CD4-positive, alpha-beta T cell (primary cell): Measurements from ENCODE around the gene PCDH9. TPM values are rescaled to one million over a fixed set of nuclear protein-coding genes. Genes with fewer than 3 reads are reported as not detected.

Source experiments
- ATAC-seq: fragments of 200-7000 bp; cut with Tn5 transposase; one replicate; pipeline ENCODE4 v1.10.0; 2022; ENCODE audit warnings: mild to moderate bottlenecking; ENCODE audit not compliant: poor library complexity
- CTCF ChIA-PET: fragments of 350-600 bp; sonication (Branson Sonifier 250); formaldehyde crosslinking; loops from one replicate; lab custom pipeline; 2021; ENCODE audit warnings: antibody characterized with exemption, inconsistent platforms; lab: Charles Lee
- POLR2A ChIA-PET: fragments of 350-600 bp; sonication (Branson Sonifier 250); formaldehyde crosslinking; loops from one replicate; lab custom pipeline; 2021; ENCODE audit warnings: antibody characterized with exemption, inconsistent platforms; lab: Charles Lee
- DNase-seq, 14 experiments: peaks; one replicate each; pipeline ENCODE4 v3.0.0-alpha.2; 2013 to 2020; ENCODE audit warnings: mixed read lengths in 2 of 14
- H3K27ac ChIP-seq, 2 donors: one replicate each; pipeline versions ENCODE4 v1.5.1 to v1.7.0; 2013; ENCODE audit warnings: low read length in 2 of 2, low read depth in 1 of 2, mild to moderate bottlenecking in 1 of 2
- H3K27me3 ChIP-seq, 2 experiments: 1 replicate in 1 of 2; 2 replicates in 1 of 2; pipeline versions ENCODE4 v1.6.1 to v1.7.0; 2013; ENCODE audit warnings: low read length in 2 of 2, control low read depth in 1 of 2, mild to moderate bottlenecking in 1 of 2, moderate library complexity in 1 of 2; ENCODE audit not compliant: insufficient read depth in 2 of 2, control insufficient read depth in 1 of 2
- H3K36me3 ChIP-seq: one replicate; pipeline ENCODE4 v1.6.1; 2013; ENCODE audit warnings: low read length, control low read depth; ENCODE audit not compliant: insufficient read depth
- H3K4me1 ChIP-seq: one replicate; pipeline ENCODE4 v1.6.1; 2013; ENCODE audit warnings: low read length, control low read depth; ENCODE audit not compliant: insufficient read depth
- H3K4me3 ChIP-seq: one replicate; pipeline ENCODE4 v1.5.1; 2013; ENCODE audit warnings: mild to moderate bottlenecking, low read length, moderate library complexity
- H3K9me3 ChIP-seq, 2 experiments: 1 replicate in 1 of 2; 2 replicates in 1 of 2; pipeline versions ENCODE4 v1.6.1 to v1.7.0; 2013; ENCODE audit warnings: low read length in 2 of 2, mild to moderate bottlenecking in 2 of 2, control low read depth in 1 of 2, moderate library complexity in 1 of 2; ENCODE audit not compliant: control insufficient read depth in 1 of 2, insufficient read depth in 1 of 2
- H3K27ac Mint-ChIP-seq: one replicate; pipeline ENCODE4 v1.8.0; 2020; ENCODE audit warnings: mixed read lengths
- H3K27me3 Mint-ChIP-seq: one replicate; pipeline ENCODE4 v1.8.0; 2021; ENCODE audit warnings: mixed read lengths
- H3K36me3 Mint-ChIP-seq: one replicate; pipeline ENCODE4 v1.8.0; 2021; ENCODE audit warnings: low read depth, mixed read lengths
- H3K4me1 Mint-ChIP-seq: one replicate; pipeline ENCODE4 v1.8.0; 2021; ENCODE audit warnings: low read depth, mixed read lengths
- H3K4me3 Mint-ChIP-seq: one replicate; pipeline ENCODE4 v1.8.0; 2020; ENCODE audit warnings: mild to moderate bottlenecking, mixed read lengths
- H3K9me3 Mint-ChIP-seq: one replicate; pipeline ENCODE4 v1.8.0; 2020; ENCODE audit warnings: mixed read lengths
- CTCF ChIP-seq: fragments of 200-600 bp; IDR thresholded peaks from one replicate; pipeline ENCODE4 v1.8.0; 2022; ENCODE audit warnings: antibody characterized with exemption, mild to moderate bottlenecking
- intact Hi-C, 2 experiments: fragments of 100-400 bp; cut with DNase I in 1 of 2; cut with micrococcal nuclease in 1 of 2; formaldehyde crosslinking; loops; one replicate each; pipeline versions ENCODE4 v1.15.1 to v1.9.0; 2023 to 2025; cut with DNase I, micrococcal nuclease
- total RNA-seq, 174 experiments: library from RNA in 2 of 174; stranded (reverse) in 2 of 174; gene quantifications; one replicate each; pipeline ENCODE4 v1.2.3 and lab custom pipeline; 2021 to 2026

The PCDH9 gene
- total RNA-seq, 2 experiments from 2014 or later, result 0.08 to 0.19 TPM

- no peaks in the 10 kb centered on the region for H3K36me3 Mint-ChIP-seq
- TF ChIP-seq CTCF, result no peak
- H3K9me3 Mint-ChIP-seq, result no peaks in the 10 kb centered on the region
- DNase-seq (no peak), ATAC-seq (no peak)
- no peaks in the 10 kb centered on the region for H3K4me1 ChIP-seq
- H3K9me3 ChIP-seq, result peaks cover 0 to 6% of the 10 kb centered on the region in 2 experiments
- H3K4me3 Mint-ChIP-seq, result no peak overlapping the region
- H3K27me3 Mint-ChIP-seq, result no peaks in the 10 kb centered on the region
- CTCF ChIA-PET, result interaction anchor here (0.8 kb wide), 1 partner anchor 24 kb away, joined by 3 read pairs; no protein-coding TSS in a partner anchor
- H3K36me3 ChIP-seq, result no peaks in the 10 kb centered on the region
- H3K4me1 Mint-ChIP-seq, result no peaks in the 10 kb centered on the region
- POLR2A ChIA-PET, result no interaction called here
- intact Hi-C loops, result no loop called here
- no peak overlapping the region for H3K27ac ChIP-seq
- H3K27ac Mint-ChIP-seq, result no peak overlapping the region
- no peaks in the 10 kb centered on the region for H3K27me3 ChIP-seq
- H3K4me3 ChIP-seq, result no peak overlapping the region
Observed at GRCh38 chr13:66345971-66346370, 884.2 kb downstream of the PCDH9 start.

DNA sequence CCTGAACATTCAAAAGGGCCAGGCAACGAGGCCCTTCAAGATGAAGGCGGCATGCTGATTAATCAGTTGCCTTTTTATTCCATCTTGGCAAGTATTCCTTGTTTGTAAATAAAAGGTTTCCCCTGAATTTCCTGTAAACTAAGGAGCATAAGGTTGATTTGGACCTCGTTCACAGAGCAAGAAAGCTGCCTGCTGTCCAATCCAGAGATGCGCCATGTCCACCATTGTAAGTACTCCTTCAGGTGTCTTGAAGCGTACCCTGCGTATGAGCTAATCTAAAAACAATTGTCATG lies 884.7 kb downstream of the PCDH9 start:
- TF ChIP-seq CTCF, result no peak
- no peak overlapping the region for H3K27ac ChIP-seq
- no peaks in the 10 kb centered on the region for H3K4me1 ChIP-seq
- H3K36me3 ChIP-seq, result no peaks in the 10 kb centered on the region
- no peak overlapping the region for H3K27ac Mint-ChIP-seq
- DNase-seq (no peak), ATAC-seq (no peak)
- no peaks in the 10 kb centered on the region for H3K9me3 Mint-ChIP-seq
- H3K4me1 Mint-ChIP-seq, result no peaks in the 10 kb centered on the region
- H3K4me3 Mint-ChIP-seq, result no peak overlapping the region
- no peaks in the 10 kb centered on the region for H3K27me3 Mint-ChIP-seq
- ChIA-PET CTCF (no interaction called here), POLR2A (no interaction called here)
- no peaks in the 10 kb centered on the region for H3K27me3 ChIP-seq
- no peak overlapping the region for H3K4me3 ChIP-seq
- H3K36me3 Mint-ChIP-seq, result no peaks in the 10 kb centered on the region
- intact Hi-C loops, result no loop called here
- peaks cover 0 to 6% of the 10 kb centered on the region in 2 experiments for H3K9me3 ChIP-seq

DNA sequence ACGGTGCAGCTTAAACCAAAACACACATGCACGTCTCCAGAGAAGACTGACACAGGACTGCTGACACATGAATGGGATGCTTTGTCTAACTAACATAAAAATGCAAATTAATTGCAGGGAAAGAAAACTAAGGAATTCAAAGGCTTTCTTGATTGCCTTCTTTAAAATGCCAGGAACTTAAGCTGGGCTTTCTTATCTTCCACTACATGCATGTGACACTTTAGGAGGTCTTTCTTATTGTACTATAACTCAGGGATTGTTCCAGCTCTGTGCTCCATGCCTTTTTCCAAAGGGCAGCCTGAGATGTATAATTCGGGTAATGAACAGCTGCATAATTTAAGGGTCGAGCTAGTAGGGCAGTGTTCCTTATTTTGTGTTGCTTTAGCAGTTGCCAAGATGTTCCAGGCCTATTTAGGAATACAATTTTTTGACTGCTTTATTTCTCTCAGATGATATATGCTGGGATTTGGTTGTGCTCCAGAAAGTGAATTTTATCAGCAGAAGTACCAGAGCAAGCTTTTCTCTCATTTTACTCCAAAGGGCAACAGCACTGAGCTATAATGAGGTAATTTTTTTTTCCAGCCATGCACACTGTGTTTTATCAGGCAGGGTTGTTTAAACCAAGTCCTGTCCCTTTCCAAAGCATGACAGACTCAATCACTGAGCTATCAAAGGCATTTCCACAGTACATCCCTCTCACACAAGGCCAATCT lies 885.2 kb downstream of the PCDH9 start:
- Histone ChIP-seq H3K4me1 (no peaks in the 10 kb centered on the region), H3K9me3 (peaks cover 0 to 6% of the 10 kb centered on the region in 2 experiments), H3K4me3 (no peak overlapping the region), H3K27ac (no peak overlapping the region), H3K36me3 (no peaks in the 10 kb centered on the region), H3K27me3 (no peaks in the 10 kb centered on the region)
- ChIA-PET POLR2A (no interaction called here), CTCF (no interaction called here)
- Mint-ChIP-seq H3K9me3 (no peaks in the 10 kb centered on the region), H3K36me3 (no peaks in the 10 kb centered on the region), H3K27ac (no peak overlapping the region), H3K4me3 (no peak overlapping the region), H3K27me3 (no peaks in the 10 kb centered on the region), H3K4me1 (no peaks in the 10 kb centered on the region)
- DNase-seq (no peak), ATAC-seq (no peak)
- intact Hi-C loops, result no loop called here
- no peak for TF ChIP-seq CTCF
